Measurements from ENCODE around the gene OCA2. TPM values are rescaled to one million over a fixed set of nuclear protein-coding genes. Genes with fewer than 3 reads are reported as not detected.

The OCA2 gene
- total RNA-seq, 1 experiment from 2014 or later = 0.57 TPM

DNA sequence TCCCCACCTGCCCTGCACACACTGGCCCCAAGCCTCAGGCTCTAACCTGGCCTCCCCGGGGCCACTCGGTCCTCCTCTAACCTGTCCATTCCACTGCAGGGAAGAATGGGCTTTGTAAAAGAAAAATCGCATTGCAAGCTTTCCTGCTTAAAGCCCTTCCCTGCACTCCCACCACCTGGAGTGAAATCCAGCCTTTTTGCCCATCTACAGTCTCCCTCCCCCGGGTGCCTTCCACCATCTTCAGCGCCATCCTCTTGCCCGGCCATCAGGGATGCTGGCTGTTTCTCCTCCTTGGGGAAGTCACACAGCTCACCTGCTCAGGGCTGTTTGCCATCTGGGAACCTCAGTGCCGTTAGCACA is 266.9 kb downstream of the OCA2 start:
- BruUV-seq (replicated peaks) = no TSS peak
- H3K27ac Mint-ChIP-seq (ENCODE audit: unreplicated experiment) = no peak overlapping the region
- intact Hi-C loops (cut with micrococcal nuclease; ENCODE audit: unreplicated experiment) = no loop called here
- CTCF ChIA-PET = no interaction called here
- no peak for DNase-seq
- no peaks in the 10 kb centered on the region for H3K9me3 Mint-ChIP-seq (ENCODE audit: unreplicated experiment)
- Histone ChIP-seq H3K9me3 (no peaks in the 10 kb centered on the region), H3K27me3 (replicated peaks; ENCODE audit: control insufficient read depth, insufficient read depth, low read length) (no peaks in the 10 kb centered on the region), H3K4me3 (ENCODE audit: low read depth, low read length) (no peak overlapping the region), H3K4me1 (no peaks in the 10 kb centered on the region), H3K36me3 (ENCODE audit: control insufficient read depth, insufficient read depth, low read length) (no peaks in the 10 kb centered on the region)
- TF ChIP-seq, protein P1, sequence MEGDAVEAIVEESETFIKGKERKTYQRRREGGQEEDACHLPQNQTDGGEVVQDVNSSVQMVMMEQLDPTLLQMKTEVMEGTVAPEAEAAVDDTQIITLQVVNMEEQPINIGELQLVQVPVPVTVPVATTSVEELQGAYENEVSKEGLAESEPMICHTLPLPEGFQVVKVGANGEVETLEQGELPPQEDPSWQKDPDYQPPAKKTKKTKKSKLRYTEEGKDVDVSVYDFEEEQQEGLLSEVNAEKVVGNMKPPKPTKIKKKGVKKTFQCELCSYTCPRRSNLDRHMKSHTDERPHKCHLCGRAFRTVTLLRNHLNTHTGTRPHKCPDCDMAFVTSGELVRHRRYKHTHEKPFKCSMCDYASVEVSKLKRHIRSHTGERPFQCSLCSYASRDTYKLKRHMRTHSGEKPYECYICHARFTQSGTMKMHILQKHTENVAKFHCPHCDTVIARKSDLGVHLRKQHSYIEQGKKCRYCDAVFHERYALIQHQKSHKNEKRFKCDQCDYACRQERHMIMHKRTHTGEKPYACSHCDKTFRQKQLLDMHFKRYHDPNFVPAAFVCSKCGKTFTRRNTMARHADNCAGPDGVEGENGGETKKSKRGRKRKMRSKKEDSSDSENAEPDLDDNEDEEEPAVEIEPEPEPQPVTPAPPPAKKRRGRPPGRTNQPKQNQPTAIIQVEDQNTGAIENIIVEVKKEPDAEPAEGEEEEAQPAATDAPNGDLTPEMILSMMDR (IDR thresholded peaks at IDR 0.05; ENCODE audit: insufficient read depth in 1 of 2, low read depth in 1 of 2, low read length in 1 of 2, severe bottlenecking in 1 of 2, unreplicated experiment in 1 of 2) = no peak
- POLR2A ChIA-PET = no interaction called here
- H3K4me3 Mint-ChIP-seq (ENCODE audit: unreplicated experiment) = no peak overlapping the region
- H3K4me1 Mint-ChIP-seq (ENCODE audit: low read depth, unreplicated experiment) = no peaks in the 10 kb centered on the region
- no peaks in the 10 kb centered on the region for H3K36me3 Mint-ChIP-seq (ENCODE audit: insufficient read depth, unreplicated experiment)
- H3K27me3 Mint-ChIP-seq (ENCODE audit: insufficient read depth, unreplicated experiment) = peaks cover 7% of the 10 kb centered on the region

DNA sequence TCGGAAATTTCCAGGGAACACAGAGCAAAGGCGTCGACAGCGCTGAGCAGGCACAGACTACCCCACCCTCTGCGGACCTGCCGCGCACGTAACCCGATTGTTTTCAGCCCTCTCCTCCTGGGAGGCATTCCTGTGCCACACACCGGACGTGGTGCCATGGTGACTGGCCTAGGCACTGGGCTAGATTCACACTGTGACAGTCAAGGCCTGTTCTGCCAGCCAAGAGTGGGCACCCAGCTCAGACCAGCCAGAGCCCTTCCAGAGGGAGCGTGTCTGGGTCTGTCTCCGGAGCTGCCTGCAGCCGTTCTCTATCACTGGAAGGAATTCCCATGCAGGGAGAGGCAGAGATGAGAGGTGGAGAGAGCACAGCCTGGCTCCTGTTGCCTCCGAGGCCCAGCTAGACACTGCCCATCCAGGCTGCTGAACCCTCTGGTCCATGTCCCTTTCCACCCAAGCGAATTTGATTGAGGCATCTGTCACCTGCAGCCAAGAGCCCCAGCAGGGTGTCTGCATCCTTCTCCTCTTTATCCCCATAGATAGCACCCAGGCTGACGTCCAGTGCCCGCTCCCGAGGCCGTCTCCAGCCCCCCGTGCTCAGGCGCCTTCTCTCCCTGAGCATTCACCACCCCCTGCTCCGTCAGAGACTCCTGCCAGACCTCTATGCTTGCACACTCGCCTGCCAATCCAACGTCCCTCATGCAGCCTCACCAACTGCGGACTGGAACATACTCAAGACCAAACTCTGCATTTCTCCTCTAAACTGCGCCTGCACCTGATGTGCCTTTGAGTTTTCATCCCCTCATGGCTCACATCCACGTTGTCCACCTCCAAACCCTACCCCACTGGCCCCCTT is 267.5 kb downstream of the OCA2 start:
- H3K36me3 ChIP-seq (ENCODE audit: control insufficient read depth, insufficient read depth, low read length) = no peaks in the 10 kb centered on the region
- H3K9me3 ChIP-seq = no peaks in the 10 kb centered on the region
- TF ChIP-seq, protein P1 (IDR thresholded peaks at IDR 0.05; ENCODE audit: insufficient read depth in 1 of 2, low read depth in 1 of 2, low read length in 1 of 2, severe bottlenecking in 1 of 2, unreplicated experiment in 1 of 2) = no peak
- no peaks in the 10 kb centered on the region for H3K9me3 Mint-ChIP-seq (ENCODE audit: unreplicated experiment)
- no TSS peak for BruUV-seq (replicated peaks)
- no peak overlapping the region for H3K27ac Mint-ChIP-seq (ENCODE audit: unreplicated experiment)
- DNase-seq = no peak
- intact Hi-C loops (cut with micrococcal nuclease; ENCODE audit: unreplicated experiment) = no loop called here
- H3K4me3 Mint-ChIP-seq (ENCODE audit: unreplicated experiment) = no peak overlapping the region
- H3K4me1 ChIP-seq = no peaks in the 10 kb centered on the region
- POLR2A ChIA-PET = no interaction called here
- H3K4me1 Mint-ChIP-seq (ENCODE audit: low read depth, unreplicated experiment) = no peaks in the 10 kb centered on the region
- CTCF ChIA-PET = no interaction called here
- no peak overlapping the region for H3K4me3 ChIP-seq (ENCODE audit: low read depth, low read length)
- H3K36me3 Mint-ChIP-seq (ENCODE audit: insufficient read depth, unreplicated experiment) = no peaks in the 10 kb centered on the region
- peaks cover 9% of the 10 kb centered on the region for H3K27me3 Mint-ChIP-seq (ENCODE audit: insufficient read depth, unreplicated experiment)
- H3K27me3 ChIP-seq (replicated peaks; ENCODE audit: control insufficient read depth, insufficient read depth, low read length) = no peaks in the 10 kb centered on the region

DNA sequence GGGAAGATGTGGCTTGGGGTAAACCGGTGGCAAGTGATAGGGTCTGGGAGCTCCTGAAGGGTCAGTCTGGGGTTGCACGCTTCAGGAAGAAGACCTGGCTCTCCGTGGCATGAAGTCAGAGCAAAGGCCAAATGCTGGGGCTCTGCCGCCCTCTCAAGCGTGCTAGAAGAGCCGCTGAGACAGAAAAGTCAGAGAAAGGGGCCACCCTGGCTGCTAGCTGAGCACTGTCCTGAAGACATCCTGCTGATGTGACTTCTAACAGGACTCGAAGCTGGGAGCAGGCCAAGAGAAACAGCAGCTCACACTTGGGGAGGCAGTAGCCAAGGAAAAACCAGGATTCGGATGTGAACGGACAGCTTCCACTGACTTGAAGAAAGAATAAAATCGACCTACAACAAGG is 270.4 kb downstream of the OCA2 start:
- no peak overlapping the region for H3K27ac Mint-ChIP-seq (ENCODE audit: unreplicated experiment)
- no TSS peak for BruUV-seq (replicated peaks)
- no peak overlapping the region for H3K4me3 ChIP-seq (ENCODE audit: low read depth, low read length)
- H3K36me3 Mint-ChIP-seq (ENCODE audit: insufficient read depth, unreplicated experiment) = no peaks in the 10 kb centered on the region
- ChIA-PET POLR2A (no interaction called here), CTCF (no interaction called here)
- TF ChIP-seq, protein P1 (IDR thresholded peaks at IDR 0.05; ENCODE audit: insufficient read depth in 1 of 2, low read depth in 1 of 2, low read length in 1 of 2, severe bottlenecking in 1 of 2, unreplicated experiment in 1 of 2) = no peak
- no peaks in the 10 kb centered on the region for H3K9me3 ChIP-seq
- H3K4me1 ChIP-seq = no peaks in the 10 kb centered on the region
- intact Hi-C loops (cut with micrococcal nuclease; ENCODE audit: unreplicated experiment) = no loop called here
- H3K27me3 Mint-ChIP-seq (ENCODE audit: insufficient read depth, unreplicated experiment) = peaks cover 9% of the 10 kb centered on the region
- H3K4me3 Mint-ChIP-seq (ENCODE audit: unreplicated experiment) = no peak overlapping the region
- no peaks in the 10 kb centered on the region for H3K27me3 ChIP-seq (replicated peaks; ENCODE audit: control insufficient read depth, insufficient read depth, low read length)
- no peaks in the 10 kb centered on the region for H3K4me1 Mint-ChIP-seq (ENCODE audit: low read depth, unreplicated experiment)
- H3K9me3 Mint-ChIP-seq (ENCODE audit: unreplicated experiment) = no peaks in the 10 kb centered on the region
- no peak for DNase-seq
- no peaks in the 10 kb centered on the region for H3K36me3 ChIP-seq (ENCODE audit: control insufficient read depth, insufficient read depth, low read length)

All from Caco-2 (cell line).